Caco-2 (cell line): ENCODE data around the gene C5orf52. TPM values are rescaled to one million over a fixed set of nuclear protein-coding genes. Genes with fewer than 3 reads are reported as not detected.
"Not testable (repeated sequence)": the region's sequence is repeated elsewhere in the genome, so short reads cannot be mapped to it uniquely, and the experiment has no call there.

ENCODE experiments used
- BruUV-seq: library from RNA; stranded (reverse); fragments of 400-500 nt; replicated peaks from 2 replicates; lab custom pipeline; 2021; lab: Mats Ljungman, UMichigan
- CTCF ChIA-PET: fragments of 300-600 bp; sonication (Branson Sonifier 250); formaldehyde crosslinking; loops from one replicate; lab custom pipeline; 2022; ENCODE audit warnings: antibody characterized with exemption; lab: Charles Lee
- POLR2A ChIA-PET: fragments of 300-600 bp; sonication (Branson Sonifier 250); formaldehyde crosslinking; loops from one replicate; lab custom pipeline; 2022; ENCODE audit warnings: antibody characterized with exemption; lab: Charles Lee
- DNase-seq, 2 experiments: peaks; one replicate each; pipeline versions ENCODE4 v3.0.0 to v3.0.0-alpha.2; 2020 to 2022
- H3K27me3 ChIP-seq: replicated peaks from 2 replicates; pipeline ENCODE4 v1.6.0; 2011; ENCODE audit warnings: low read length; ENCODE audit not compliant: control insufficient read depth, insufficient read depth
- H3K36me3 ChIP-seq: 2 replicates; pipeline ENCODE4 v1.5.1; 2011; ENCODE audit warnings: low read length; ENCODE audit not compliant: control insufficient read depth, insufficient read depth
- H3K4me1 ChIP-seq: fragments of 250-450 bp; sonication (Bioruptor Pico); 2 replicates; pipeline ENCODE4 v1.5.1; 2020; ENCODE audit warnings: mild to moderate bottlenecking
- H3K4me3 ChIP-seq: 2 replicates; pipeline ENCODE4 v1.5.1; 2011; ENCODE audit warnings: low read depth, mild to moderate bottlenecking, control low read depth, low read length
- H3K9me3 ChIP-seq: fragments of 250-450 bp; sonication (Bioruptor Pico); 2 replicates; pipeline ENCODE4 v1.5.1; 2020; ENCODE audit warnings: mild to moderate bottlenecking, moderate library complexity
- H3K27ac Mint-ChIP-seq: one replicate; pipeline ENCODE4 v1.8.0; 2022; ENCODE audit warnings: mixed read lengths; ENCODE audit not compliant: unreplicated experiment
- H3K27me3 Mint-ChIP-seq: one replicate; pipeline ENCODE4 v1.8.0; 2022; ENCODE audit warnings: mixed read lengths; ENCODE audit not compliant: insufficient read depth, unreplicated experiment
- H3K36me3 Mint-ChIP-seq: one replicate; pipeline ENCODE4 v1.8.0; 2022; ENCODE audit warnings: mild to moderate bottlenecking, mixed read lengths; ENCODE audit not compliant: insufficient read depth, unreplicated experiment
- H3K4me1 Mint-ChIP-seq: one replicate; pipeline ENCODE4 v1.8.0; 2022; ENCODE audit warnings: low read depth, mixed read lengths; ENCODE audit not compliant: unreplicated experiment
- H3K4me3 Mint-ChIP-seq: one replicate; pipeline ENCODE4 v1.8.0; 2022; ENCODE audit warnings: mild to moderate bottlenecking, moderate library complexity, mixed read lengths; ENCODE audit not compliant: unreplicated experiment
- H3K9me3 Mint-ChIP-seq: one replicate; pipeline ENCODE4 v1.8.0; 2022; ENCODE audit warnings: mixed read lengths; ENCODE audit not compliant: unreplicated experiment
- intact Hi-C: fragments of 100-400 bp; cut with micrococcal nuclease; formaldehyde crosslinking; loops from one replicate; pipeline ENCODE4 v1.10.0; 2022; ENCODE audit not compliant: unreplicated experiment
- total RNA-seq: library from RNA; stranded (reverse); gene quantifications from 2 replicates; pipeline ENCODE4 v1.2.3, GENCODE V29; 2022
- TF ChIP-seq, protein P1 (sequence below), 2 experiments: fragments of 200-600 bp in 1 of 2; IDR thresholded peaks; 1 replicate in 1 of 2; 2 replicates in 1 of 2; pipeline versions ENCODE4 v1.5.1 to v1.8.0; 2011 to 2022; ENCODE audit warnings: antibody characterized with exemption in 1 of 2, control low read depth in 1 of 2, inconsistent platforms in 1 of 2, low read depth in 1 of 2, low read length in 1 of 2, mild to moderate bottlenecking in 1 of 2, moderate library complexity in 1 of 2; ENCODE audit not compliant: insufficient read depth in 1 of 2, severe bottlenecking in 1 of 2, unreplicated experiment in 1 of 2

C5orf52 gene
- total RNA-seq, 1 experiment from 2014 or later, result not detected

DNA sequence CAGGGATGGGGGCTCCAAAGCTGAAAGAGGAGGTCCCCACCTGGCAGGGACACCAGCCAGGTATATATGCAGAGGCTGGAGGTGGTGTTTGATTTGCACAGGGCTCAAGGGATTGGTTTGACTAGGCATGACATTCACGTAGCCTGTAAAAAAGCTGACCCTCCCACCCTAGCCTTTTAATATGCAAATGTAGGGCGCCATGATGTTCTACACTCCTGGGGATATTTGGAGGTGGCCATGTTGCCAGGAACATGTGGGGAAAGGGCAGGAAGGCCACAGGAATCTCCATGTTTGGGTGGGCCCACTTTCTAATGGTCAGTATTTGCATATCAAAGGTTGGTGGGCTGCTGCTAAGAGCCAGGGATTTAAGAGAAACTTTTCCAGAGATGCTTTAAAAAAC, 47.9 kb downstream of the C5orf52 start:
- H3K4me3 ChIP-seq, result no peak overlapping the region
- H3K4me1 Mint-ChIP-seq, result no peaks in the 10 kb centered on the region
- H3K27me3 ChIP-seq, result no peaks in the 10 kb centered on the region
- TF ChIP-seq, protein P1, sequence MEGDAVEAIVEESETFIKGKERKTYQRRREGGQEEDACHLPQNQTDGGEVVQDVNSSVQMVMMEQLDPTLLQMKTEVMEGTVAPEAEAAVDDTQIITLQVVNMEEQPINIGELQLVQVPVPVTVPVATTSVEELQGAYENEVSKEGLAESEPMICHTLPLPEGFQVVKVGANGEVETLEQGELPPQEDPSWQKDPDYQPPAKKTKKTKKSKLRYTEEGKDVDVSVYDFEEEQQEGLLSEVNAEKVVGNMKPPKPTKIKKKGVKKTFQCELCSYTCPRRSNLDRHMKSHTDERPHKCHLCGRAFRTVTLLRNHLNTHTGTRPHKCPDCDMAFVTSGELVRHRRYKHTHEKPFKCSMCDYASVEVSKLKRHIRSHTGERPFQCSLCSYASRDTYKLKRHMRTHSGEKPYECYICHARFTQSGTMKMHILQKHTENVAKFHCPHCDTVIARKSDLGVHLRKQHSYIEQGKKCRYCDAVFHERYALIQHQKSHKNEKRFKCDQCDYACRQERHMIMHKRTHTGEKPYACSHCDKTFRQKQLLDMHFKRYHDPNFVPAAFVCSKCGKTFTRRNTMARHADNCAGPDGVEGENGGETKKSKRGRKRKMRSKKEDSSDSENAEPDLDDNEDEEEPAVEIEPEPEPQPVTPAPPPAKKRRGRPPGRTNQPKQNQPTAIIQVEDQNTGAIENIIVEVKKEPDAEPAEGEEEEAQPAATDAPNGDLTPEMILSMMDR (IDR thresholded peaks at IDR 0.05; ENCODE audit: insufficient read depth in 1 of 2, low read depth in 1 of 2, low read length in 1 of 2, severe bottlenecking in 1 of 2, unreplicated experiment in 1 of 2), result no peak
- no peaks in the 10 kb centered on the region for H3K9me3 ChIP-seq
- POLR2A ChIA-PET, result interaction anchor here (1.1 to 1.4 kb wide), 2 partner anchors 12 to 68 kb away, joined by 3 read pairs; partner anchors contain the start of gene THG1L
- no peak overlapping the region for H3K27ac Mint-ChIP-seq
- intact Hi-C loops, result no loop called here
- H3K4me1 ChIP-seq, result no peaks in the 10 kb centered on the region
- CTCF ChIA-PET, result interaction anchor here (0.7 to 1.6 kb wide), 5 partner anchors 25 to 391 kb away, joined by 4 to 11 read pairs (median 5); no protein-coding TSS in a partner anchor
- H3K4me3 Mint-ChIP-seq, result no peak overlapping the region
- DNase-seq, result no peak
- H3K27me3 Mint-ChIP-seq, result no peaks in the 10 kb centered on the region
- no peaks in the 10 kb centered on the region for H3K36me3 Mint-ChIP-seq
- BruUV-seq, result no TSS peak
- no peaks in the 10 kb centered on the region for H3K9me3 Mint-ChIP-seq
- H3K36me3 ChIP-seq, result no peaks in the 10 kb centered on the region

DNA sequence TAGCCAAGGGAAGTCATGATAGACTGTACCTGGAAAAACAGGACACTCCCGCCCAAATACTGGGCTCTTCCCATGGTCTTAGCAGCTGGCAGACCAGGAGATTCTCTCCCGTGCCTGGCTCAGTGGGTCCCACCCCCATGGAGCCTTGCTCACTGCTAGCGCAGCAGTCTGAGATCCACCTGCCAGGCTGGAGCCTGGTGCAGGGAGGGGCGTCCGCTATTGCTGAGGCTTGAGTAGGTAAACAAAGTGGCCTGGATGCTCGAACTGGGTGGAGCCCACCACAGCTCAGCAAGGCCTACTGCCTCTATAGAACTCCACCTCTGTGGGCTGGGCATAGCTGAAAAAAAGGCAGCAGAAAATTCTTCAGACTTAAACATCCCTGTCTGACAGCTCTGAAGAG, 49.8 kb downstream of the C5orf52 start:
- POLR2A ChIA-PET, result no interaction called here
- intact Hi-C loops, result no loop called here
- H3K4me3 Mint-ChIP-seq, result no peak overlapping the region

GRCh38 chr5:157722895-157723294, 51.6 kb downstream of the C5orf52 start:
- H3K27me3 ChIP-seq, H3K9me3 Mint-ChIP-seq, H3K4me3 ChIP-seq, H3K27me3 Mint-ChIP-seq, POLR2A ChIA-PET, H3K4me3 Mint-ChIP-seq, CTCF ChIA-PET, H3K27ac Mint-ChIP-seq, H3K9me3 ChIP-seq, H3K36me3 Mint-ChIP-seq, H3K4me1 Mint-ChIP-seq, H3K4me1 ChIP-seq, BruUV-seq, DNase-seq, H3K36me3 ChIP-seq, intact Hi-C loops: not testable (repeated sequence)

More for the DNA sequence above, 49.8 kb downstream of the C5orf52 start:
- H3K27me3 ChIP-seq, result no peaks in the 10 kb centered on the region
- CTCF ChIA-PET, result interaction anchor here (0.6 kb wide), 1 partner anchor 21 kb away, joined by 3 read pairs; no protein-coding TSS in a partner anchor
- TF ChIP-seq, protein P1 (IDR thresholded peaks at IDR 0.05; ENCODE audit: insufficient read depth in 1 of 2, low read depth in 1 of 2, low read length in 1 of 2, severe bottlenecking in 1 of 2, unreplicated experiment in 1 of 2), result no peak
- no peaks in the 10 kb centered on the region for H3K4me1 ChIP-seq
- H3K9me3 ChIP-seq, result no peaks in the 10 kb centered on the region
- no peaks in the 10 kb centered on the region for H3K36me3 Mint-ChIP-seq
- no peak for DNase-seq
- no peaks in the 10 kb centered on the region for H3K4me1 Mint-ChIP-seq
- H3K27ac Mint-ChIP-seq, result no peak overlapping the region
- H3K4me3 ChIP-seq, result no peak overlapping the region
- BruUV-seq, result no TSS peak
- peaks cover 7% of the 10 kb centered on the region for H3K9me3 Mint-ChIP-seq
- H3K36me3 ChIP-seq, result no peaks in the 10 kb centered on the region
- H3K27me3 Mint-ChIP-seq, result no peaks in the 10 kb centered on the region

GRCh38 chr5:157726607-157727006, 55.3 kb downstream of the C5orf52 start:
- H3K9me3 Mint-ChIP-seq, H3K27me3 Mint-ChIP-seq, H3K36me3 Mint-ChIP-seq, BruUV-seq, H3K27ac Mint-ChIP-seq, H3K4me1 ChIP-seq, H3K36me3 ChIP-seq, CTCF ChIA-PET, H3K27me3 ChIP-seq, H3K4me3 ChIP-seq, POLR2A ChIA-PET, DNase-seq, H3K9me3 ChIP-seq, intact Hi-C loops, H3K4me3 Mint-ChIP-seq, H3K4me1 Mint-ChIP-seq: not testable (repeated sequence)

DNA sequence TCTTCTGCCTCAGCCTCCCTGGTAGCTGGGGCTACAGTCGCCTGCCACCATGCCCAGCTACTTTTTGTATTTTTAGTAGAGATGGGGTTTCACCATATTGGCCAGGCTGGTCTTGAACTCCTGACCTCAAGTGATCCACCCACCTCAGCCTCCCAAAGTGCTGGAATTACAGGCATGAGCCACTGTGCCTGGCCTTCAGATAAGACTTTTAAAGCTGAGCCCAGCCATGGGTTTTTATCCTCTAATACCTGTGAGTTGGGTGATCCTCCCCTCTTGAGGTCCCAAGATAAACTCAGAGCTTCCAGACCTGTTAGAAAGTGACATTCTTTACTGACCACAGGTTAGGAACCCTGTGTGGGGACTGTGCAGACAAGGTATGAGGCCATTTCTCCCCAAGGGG, 56.5 kb downstream of the C5orf52 start:
- POLR2A ChIA-PET, H3K27me3 Mint-ChIP-seq, DNase-seq, H3K4me1 ChIP-seq, H3K27ac Mint-ChIP-seq, H3K4me3 Mint-ChIP-seq, H3K36me3 Mint-ChIP-seq, H3K4me3 ChIP-seq, H3K4me1 Mint-ChIP-seq, CTCF ChIA-PET, BruUV-seq, H3K36me3 ChIP-seq, intact Hi-C loops, H3K27me3 ChIP-seq, H3K9me3 Mint-ChIP-seq, H3K9me3 ChIP-seq: not testable (repeated sequence)
